ENCODE results near the gene CYTH4. TPM values are rescaled to one million over a fixed set of nuclear protein-coding genes. Genes with fewer than 3 reads are reported as not detected.

The CYTH4 gene
- total and polyA plus RNA-seq, 2 of the 8 experiments (the other 6 are each of a cell fraction or from before 2014, with no cell fraction given) = 0.09 TPM; not detected in 1

DNA sequence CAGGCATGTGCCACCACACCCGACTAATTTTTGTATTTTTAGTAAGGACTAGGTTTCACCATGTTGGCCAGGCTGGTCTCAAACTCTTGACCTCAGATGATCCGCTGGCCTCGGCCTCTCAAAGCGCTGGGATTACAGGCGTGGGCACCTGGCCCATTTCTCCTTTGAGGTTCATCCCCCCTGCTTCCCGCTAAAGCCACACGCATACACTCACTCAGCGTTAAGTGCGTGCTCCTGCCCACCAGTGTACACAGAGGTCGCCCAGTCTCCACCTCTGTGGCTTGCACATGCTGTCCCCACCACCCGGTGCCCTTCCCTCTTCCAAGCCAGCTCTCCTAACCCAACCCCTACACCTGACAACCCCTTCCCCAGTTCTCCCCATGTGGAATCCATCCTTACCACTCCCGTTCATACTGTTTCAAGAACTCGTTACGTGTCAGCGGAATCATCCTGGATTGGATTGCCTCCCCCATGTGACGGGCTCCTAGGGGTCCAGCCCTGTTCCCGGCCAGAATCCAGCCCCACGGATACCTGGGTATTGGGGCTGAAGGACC is 15.7 kb upstream of the CYTH4 start:
- Histone ChIP-seq H4K5ac (ENCODE audit: insufficient read length, low read depth, low read length) (no peak overlapping the region), H2AK5ac (ENCODE audit: low read depth, low read length) (no peak overlapping the region), H2BK120ac (replicated peaks; ENCODE audit: low read depth, low read length) (no peak overlapping the region), H3K23me2 (ENCODE audit: low read depth, low read length) (0 out of 2 replicates have a peak, but pooled peaks cover 2% of the 10 kb centered on the region), H3K79me2 (ENCODE audit: control insufficient read depth in 1 of 2, insufficient read depth in 2 of 2, low read length in 2 of 2) (no peaks in the 10 kb centered on the region), H3K27me3 (replicated peaks in 1 of 4; ENCODE audit: control insufficient read depth in 3 of 4, extremely low read depth in 1 of 4, insufficient read depth in 3 of 4, low read length in 3 of 4) (no peaks in the 10 kb centered on the region), H3K9me3 (ENCODE audit: insufficient read depth in 2 of 2, low read depth in 1 of 2, low read length in 1 of 2) (peaks cover 12% of the 10 kb centered on the region in 2 experiments), H3K79me1 (ENCODE audit: low read depth, low read length) (no peaks in the 10 kb centered on the region), H4K8ac (ENCODE audit: extremely low read depth, insufficient read depth, low read length) (no peak overlapping the region), H3K56ac (replicated peaks; ENCODE audit: insufficient read length, low read depth, low read length) (no peak overlapping the region), H3K4me1 (replicated peaks in 1 of 4; ENCODE audit: control insufficient read depth in 3 of 4, insufficient read depth in 4 of 4, low read length in 3 of 4) (peaks cover 0 to 2% (median 0%) of the 10 kb centered on the region in 4 experiments; a peak in 1 of 7 replicates), H2AFZ (ENCODE audit: low read length) (peak overlapping the region; percentile 41; the same call in 1 of the 2 replicates), H3K27ac (ENCODE audit: low read depth, low read length) (no peak overlapping the region), H4K20me1 (replicated peaks in 1 of 2; ENCODE audit: control insufficient read depth in 1 of 2, insufficient read depth in 2 of 2, low read length in 2 of 2) (no peaks in the 10 kb centered on the region), H3K9ac (replicated peaks in 1 of 4; ENCODE audit: extremely low read depth in 1 of 4, low read depth in 3 of 4, low read length in 3 of 4) (no peak overlapping the region), H2BK5ac (ENCODE audit: low read depth, low read length) (no peak overlapping the region), H3K4ac (replicated peaks; ENCODE audit: insufficient read length, low read depth, low read length) (no peak overlapping the region), H3K4me3 (ENCODE audit: extremely low read depth in 1 of 4, insufficient read depth in 2 of 4, low read depth in 3 of 4, low read length in 4 of 4) (0 out of 8 replicates have a peak overlapping the region, but pooled peaks of 1 of the 4 experiments have one; percentile 10), H4K91ac (replicated peaks; ENCODE audit: insufficient read length, low read length) (no peak overlapping the region), H3K36me3 (ENCODE audit: control insufficient read depth in 2 of 4, insufficient read depth in 4 of 4, low read length in 3 of 4) (no peaks in the 10 kb centered on the region), H3K14ac (ENCODE audit: insufficient read length) (no peak overlapping the region), H3K23ac (ENCODE audit: insufficient read length) (no peak overlapping the region), H2BK20ac (ENCODE audit: low read length) (no peak overlapping the region), H2BK12ac (ENCODE audit: low read depth, low read length) (no peak overlapping the region), H3K18ac (ENCODE audit: extremely low read depth, low read length) (no peak overlapping the region), H2BK15ac (ENCODE audit: low read length) (peak overlapping the region; percentile 81; the same call in 1 of the 2 replicates), H3K4me2 (ENCODE audit: insufficient read depth in 1 of 2, low read depth in 2 of 2, low read length in 2 of 2) (no peak overlapping the region; a peak in 1 of 4 replicates)
- no peak for TF ChIP-seq TAF1 (IDR thresholded peaks at IDR 0.05; ENCODE audit: low read depth, low read length)
- TF ChIP-seq, protein P1, sequence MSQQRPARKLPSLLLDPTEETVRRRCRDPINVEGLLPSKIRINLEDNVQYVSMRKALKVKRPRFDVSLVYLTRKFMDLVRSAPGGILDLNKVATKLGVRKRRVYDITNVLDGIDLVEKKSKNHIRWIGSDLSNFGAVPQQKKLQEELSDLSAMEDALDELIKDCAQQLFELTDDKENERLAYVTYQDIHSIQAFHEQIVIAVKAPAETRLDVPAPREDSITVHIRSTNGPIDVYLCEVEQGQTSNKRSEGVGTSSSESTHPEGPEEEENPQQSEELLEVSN (IDR thresholded peaks at IDR 0.05) = peak; percentile 43
- TF ChIP-seq RXRA (IDR thresholded peaks at IDR 0.05; ENCODE audit: insufficient read depth, low read depth, low read length) = no peak
- TF ChIP-seq CREB1 (IDR thresholded peaks at IDR 0.05) = 0 out of 2 replicates have a peak, but pooled peaks have one; percentile 18
- POLR2A ChIA-PET (ENCODE audit: partially characterized antibody) = interaction anchor here (0.7 kb wide), 1 partner anchor 10 kb away, joined by 3 read pairs; no protein-coding TSS in a partner anchor
- DNase-seq (ENCODE audit: low read depth in 1 of 2, low spot score in 2 of 2) (no peak), FAIRE-seq (no peak)
- CTCF ChIA-PET (ENCODE audit: partially characterized antibody) = interaction anchor here (0.7 to 4.6 kb wide), 21 partner anchors 10 to 411 kb away, joined by 3 to 32 read pairs (median 4); partner anchors contain the start of genes CYTH4 and RAC2
- WGBS, 2 experiments (ENCODE audit: extremely low coverage in 1 of 2, insufficient coverage in 1 of 2, insufficient read length in 1 of 2, insufficient replicate concordance in 2 of 2, low coverage in 1 of 2, low lambda C conversion rate in 2 of 2, missing lambda C conversion rate in 1 of 2) = 66% methylated on average over 18 of the region's 18 CpGs; no CpG with 5 or more reads in 1 of the 2 experiments

Data from H1 (cell line).